OCI-LY1 (cell line): ENCODE data around the gene DHRSX.

Source experiments
- CTCF ChIP-seq: fragments of 200-600 bp; sonication (generic), shearing (Covaris generic); IDR thresholded peaks from 2 replicates; pipeline ENCODE4 v1.5.1; 2017; ENCODE audit warnings: mild to moderate bottlenecking, antibody characterized with exemption, low read length, moderate library complexity, mixed read lengths
- EZH2 ChIP-seq: fragments of 200-600 bp; sonication (generic), shearing (Covaris generic); IDR thresholded peaks from 2 replicates; pipeline ENCODE4 v1.8.0; 2017; ENCODE audit warnings: borderline replicate concordance, mixed run types, mild to moderate bottlenecking, antibody characterized with exemption, low read length, moderate library complexity, mixed read lengths

GRCh38 chrX:2452317-2452784, 48.4 kb downstream of the DHRSX start:
- TF ChIP-seq CTCF: no peak
- no peak for TF ChIP-seq EZH2
